K562 (cell line): Measurements from ENCODE around the gene ELSPBP1. TPM values are rescaled to one million over a fixed set of nuclear protein-coding genes. Genes with fewer than 3 reads are reported as not detected.

Experiments
- ATAC-seq: fragments of 200-7000 bp; cut with Tn5 transposase; 3 replicates; pipeline ENCODE4 v1.9.1; 2020; ENCODE audit warnings: moderate library complexity
- BruUV-seq: library from RNA; stranded (reverse); fragments of 400-500 nt; replicated peaks from 2 replicates; lab custom pipeline; 2021; lab: Mats Ljungman, UMichigan
- CTCF ChIA-PET: fragments of 300-600 bp; formaldehyde crosslinking; extraction: SDS; loops from one replicate; lab custom pipeline; 2021; ENCODE audit warnings: low intra/inter-chr PET ratio; lab: Yijun Ruan, JAX
- POLR2A ChIA-PET: fragments of 300-600, 350-650 bp; sonication (Branson Sonifier 250); formaldehyde crosslinking; extraction: SDS; loops from one replicate; lab custom pipeline; 2021; ENCODE audit warnings: antibody characterized with exemption, inconsistent platforms; lab: Yijun Ruan, JAX
- DNase-seq, 4 experiments: peaks; one replicate each; pipeline versions ENCODE4 v3.0.0 to v3.0.0-alpha.2; 2011 to 2018; ENCODE audit warnings: low spot score in 3 of 4, mixed read lengths in 3 of 4; ENCODE audit errors: extremely low read depth in 1 of 4
- FAIRE-seq: peaks from 2 replicates; lab custom pipeline; 2011; peaks lifted over from hg19 to GRCh38; lab: Jason Lieb, UNC
- H2AFZ ChIP-seq: 2 replicates; pipeline ENCODE4 v1.6.0; 2011; ENCODE audit warnings: low read depth, low read length, control low read depth, inconsistent platforms
- H3K27ac ChIP-seq: fragments of 200-600 bp; 3 replicates; pipeline ENCODE4 v1.8.0; 2011; ENCODE audit warnings: low read depth, mild to moderate bottlenecking, control low read depth, inconsistent platforms, low read length, moderate library complexity, mixed read lengths; ENCODE audit errors: extremely low read depth
- H3K27me3 ChIP-seq, 2 experiments: fragments of 300-600 bp in 1 of 2; 2 replicates in 1 of 2; 3 replicates in 1 of 2; pipeline versions ENCODE4 v1.6.0 to v1.8.0; 2011; ENCODE audit warnings: inconsistent platforms in 2 of 2, low read length in 2 of 2, mild to moderate bottlenecking in 1 of 2, mixed read lengths in 1 of 2, moderate library complexity in 1 of 2; ENCODE audit not compliant: control insufficient read depth in 2 of 2, insufficient read depth in 2 of 2
- H3K36me3 ChIP-seq: fragments of 300-600 bp; 3 replicates; pipeline ENCODE4 v1.8.0; 2011; ENCODE audit warnings: mild to moderate bottlenecking, low read length, inconsistent platforms; ENCODE audit not compliant: control insufficient read depth, insufficient read depth
- H3K4me1 ChIP-seq, 2 experiments: fragments of 200-600 bp in 1 of 2; replicated peaks in 1 of 2; 2 replicates in 1 of 2; 3 replicates in 1 of 2; pipeline versions ENCODE4 v1.5.1 to v1.8.0; 2011; ENCODE audit warnings: inconsistent platforms in 2 of 2, low read length in 2 of 2, mild to moderate bottlenecking in 1 of 2, mixed read lengths in 1 of 2, moderate library complexity in 1 of 2; ENCODE audit not compliant: control insufficient read depth in 2 of 2, insufficient read depth in 2 of 2
- H3K4me2 ChIP-seq: 2 replicates; pipeline ENCODE4 v1.6.1; 2011; ENCODE audit warnings: low read length, control low read depth, inconsistent platforms, mixed read lengths; ENCODE audit not compliant: insufficient read depth
- H3K4me3 ChIP-seq: fragments of 200-600 bp; sonication (generic), shearing (Covaris generic); 2 replicates; pipeline ENCODE4 v1.5.1; 2016; ENCODE audit warnings: control low read depth, inconsistent platforms
- H3K79me2 ChIP-seq: fragments of 200-600 bp; 3 replicates; pipeline ENCODE4 v1.8.0; 2011; ENCODE audit warnings: low read length, inconsistent platforms; ENCODE audit not compliant: control insufficient read depth, insufficient read depth
- H3K9ac ChIP-seq, 2 experiments: 2 replicates each; pipeline versions ENCODE4 v1.6.0 to v1.6.1; 2011; ENCODE audit warnings: low read depth in 2 of 2, low read length in 2 of 2, control low read depth in 1 of 2, inconsistent platforms in 1 of 2, mild to moderate bottlenecking in 1 of 2, mixed read lengths in 1 of 2; ENCODE audit not compliant: insufficient read depth in 1 of 2
- H3K9me1 ChIP-seq: one replicate; pipeline ENCODE4 v1.6.0; 2011; ENCODE audit warnings: inconsistent platforms, mild to moderate bottlenecking, low read length, moderate library complexity; ENCODE audit not compliant: control insufficient read depth, insufficient read depth
- H3K9me3 ChIP-seq: replicated peaks from 2 replicates; pipeline ENCODE4 v1.5.1; 2011; ENCODE audit warnings: low read depth, low read length, inconsistent platforms; ENCODE audit not compliant: control insufficient read depth, insufficient read depth
- H4K20me1 ChIP-seq: replicated peaks from 2 replicates; pipeline ENCODE4 v1.6.1; 2011; ENCODE audit warnings: low read length, inconsistent platforms, mixed read lengths; ENCODE audit not compliant: control insufficient read depth, insufficient read depth
- CBFA2T3 ChIP-seq: fragments of 450-650 bp; IDR thresholded peaks from 2 replicates; pipeline ENCODE4 v1.6.1; 2017
- CBFB ChIP-seq: sonication (generic); formaldehyde crosslinking; IDR thresholded peaks from 2 replicates; pipeline ENCODE4 v1.4.0; 2020; ENCODE audit warnings: mild to moderate bottlenecking, missing genetic modification reagents
- CCAR2 ChIP-seq: fragments of 200-400 bp; formaldehyde crosslinking; IDR thresholded peaks from 2 replicates; pipeline ENCODE4 v1.6.1; 2017; ENCODE audit warnings: mild to moderate bottlenecking, low read depth, low read length
- FOXA1 ChIP-seq: fragments of 450-650 bp; IDR thresholded peaks from 2 replicates; pipeline ENCODE4 v1.6.1; 2016; ENCODE audit warnings: mild to moderate bottlenecking, borderline replicate concordance
- GMEB1 ChIP-seq: fragments of 250-450 bp; sonication (Bioruptor Pico); IDR thresholded peaks from 2 replicates; pipeline ENCODE4 v1.4.0; 2020; ENCODE audit warnings: mild to moderate bottlenecking
- MYBL2 ChIP-seq, 2 experiments: fragments of 450-650 bp in 1 of 2; sonication (generic) in 1 of 2; formaldehyde crosslinking in 1 of 2; IDR thresholded peaks; 2 replicates each; pipeline versions ENCODE4 v1.6.1 to v1.8.1; 2017 to 2022; ENCODE audit warnings: borderline replicate concordance in 1 of 2, inconsistent platforms in 1 of 2, low read depth in 1 of 2, mild to moderate bottlenecking in 1 of 2, missing genetic modification reagents in 1 of 2, moderate library complexity in 1 of 2
- NCOA4 ChIP-seq: fragments of 450-650 bp; IDR thresholded peaks from 2 replicates; pipeline ENCODE4 v1.6.1; 2018; ENCODE audit warnings: mild to moderate bottlenecking; ENCODE audit not compliant: partially characterized antibody
- PRDM10 ChIP-seq: fragments of 450-650 bp; IDR thresholded peaks from 2 replicates; pipeline ENCODE4 v1.6.1; 2018; ENCODE audit not compliant: partially characterized antibody
- RBM22 ChIP-seq: fragments of 200-400 bp; formaldehyde crosslinking; IDR thresholded peaks from 2 replicates; pipeline ENCODE4 v1.6.1; 2018; ENCODE audit warnings: low read length, low read depth; ENCODE audit not compliant: poor library complexity, severe bottlenecking
- TBL1XR1 ChIP-seq, 2 experiments: IDR thresholded peaks; 2 replicates each; pipeline ENCODE4 v1.6.1; 2012; ENCODE audit warnings: improper control_type of control experiment in 2 of 2, low read length in 2 of 2, mild to moderate bottlenecking in 1 of 2
- TEAD4 ChIP-seq, 2 experiments: sonication (generic) in 1 of 2; formaldehyde crosslinking in 1 of 2; IDR thresholded peaks; 2 replicates each; pipeline versions ENCODE4 v1.6.1 to v1.8.0; 2012 to 2022; ENCODE audit warnings: borderline replicate concordance in 1 of 2, inconsistent platforms in 1 of 2, low read length in 1 of 2, mild to moderate bottlenecking in 1 of 2, missing genetic modification reagents in 1 of 2
- ZBTB7A ChIP-seq: IDR thresholded peaks from 2 replicates; pipeline ENCODE4 v1.6.1; 2011; ENCODE audit warnings: low read depth, mild to moderate bottlenecking, low read length, moderate library complexity, borderline replicate concordance; ENCODE audit not compliant: control insufficient read depth
- ZHX1 ChIP-seq: fragments of 150-350 bp; conservative IDR thresholded peaks from 2 replicates; pipeline ENCODE4 v1.6.1; 2014; ENCODE audit warnings: low read length
- ZNF239 ChIP-seq: fragments of 250-450 bp; sonication (Bioruptor Pico); IDR thresholded peaks from 2 replicates; pipeline ENCODE4 v1.4.0; 2020; ENCODE audit warnings: mild to moderate bottlenecking
- WGBS: fragments of 100-300 bp; shearing (Covaris generic); methylation state at CpG from one replicate; pipeline ENCODE4 v1.1.6; 2016; ENCODE audit warnings: low coverage, mixed read lengths; ENCODE audit not compliant: insufficient coverage; ENCODE audit errors: missing lambda C conversion rate; 5-methylcytosine and 5-hydroxymethylcytosine counted together
- in situ Hi-C: fragments of 300-500 bp; cut with MboI; formaldehyde crosslinking; loops from 4 replicates; pipeline ENCODE4 v1.15.0; 2018; ENCODE audit warnings: inconsistent platforms, mixed read lengths
- intact Hi-C: fragments of 100-400 bp; cut with micrococcal nuclease; formaldehyde crosslinking; loops from 2 replicates; pipeline ENCODE4 v1.14.2; 2022
- polyA plus RNA-seq, 8 experiments: library from polyadenylated mRNA; depleted of rRNA in 4 of 8; stranded (reverse) in 5 of 8; unstranded in 3 of 8; fragments of >200 nt; fragmentation: Nextera tagmentation in 2 of 8; fragmentation: Illumina TruSeq in 1 of 8; extraction: Ambion mirVana in 2 of 8; extraction: Trizol in 1 of 8; gene quantifications; 2 replicates each; pipeline versions ENCODE4 v1.2.1 to v1.2.3, GENCODE V29; 2011 to 2014; ENCODE audit warnings: inconsistent platforms in 1 of 8, missing spikeins in 1 of 8
- total RNA-seq, 7 experiments: library from RNA; depleted of rRNA in 6 of 7; stranded (reverse); fragments of >200 nt in 6 of 7; fragmentation: Illumina TruSeq in 2 of 7; extraction: Trizol in 2 of 7; gene quantifications; 2 replicates each; pipeline versions ENCODE4 v1.2.1 to v1.2.3, GENCODE V29; 2011 to 2021; ENCODE audit warnings: low replicate concordance in 1 of 7

ELSPBP1 gene
- total and polyA plus RNA-seq, 9 of the 15 experiments (the other 6 are each of a cell fraction or from before 2014, with no cell fraction given) = not detected

- FAIRE-seq = no peak
- in situ Hi-C loops = no loop called here
- POLR2A ChIA-PET = no interaction called here
- TF ChIP-seq PRDM10 = no peak
- no peak for TF ChIP-seq RBM22
- no peak for TF ChIP-seq TBL1XR1 (IDR thresholded peaks at IDR 0.05; ENCODE audit: low read length in 2 of 2)
- TF ChIP-seq TEAD4 (IDR thresholded peaks at IDR 0.05; ENCODE audit: low read length) = no peak
- no peak for TF ChIP-seq TEAD4 (CRISPR knock-in tag; IDR thresholded peaks at IDR 0.05; ENCODE audit: borderline replicate concordance)
- TF ChIP-seq MYBL2 (IDR thresholded peaks at IDR 0.05; ENCODE audit: low read depth) = no peak
- TF ChIP-seq MYBL2 (CRISPR knock-in tag; IDR thresholded peaks at IDR 0.05; ENCODE audit: borderline replicate concordance) = no peak
- TF ChIP-seq ZHX1 = no peak
- no peak for TF ChIP-seq ZBTB7A
- TF ChIP-seq CBFA2T3 = no peak
- no peak for TF ChIP-seq FOXA1
- no peak for TF ChIP-seq GMEB1
- no peak for TF ChIP-seq CCAR2
- no peak for TF ChIP-seq CBFB (CRISPR knock-in tag)
- TF ChIP-seq NCOA4 = no peak
- no peak for TF ChIP-seq ZNF239 (CRISPR knock-in tag)
Observed at GRCh38 chr19:48030073-48030472, 35.6 kb downstream of the ELSPBP1 start.

More at GRCh38 chr19:48030073-48030472, 35.6 kb downstream of the ELSPBP1 start:
- Histone ChIP-seq H3K4me1 (no peaks in the 10 kb centered on the region), H3K4me3 (no peak overlapping the region), H3K9me3 (no peaks in the 10 kb centered on the region), H3K4me2 (no peak overlapping the region), H3K79me2 (no peaks in the 10 kb centered on the region), H3K36me3 (no peaks in the 10 kb centered on the region), H3K9me1 (no peaks in the 10 kb centered on the region), H2AFZ (no peak overlapping the region), H3K9ac (no peak overlapping the region), H3K27me3 (peaks cover 6 to 25% of the 10 kb centered on the region in 2 experiments; a peak in 4 of 5 replicates), H4K20me1 (no peaks in the 10 kb centered on the region), H3K27ac (no peak overlapping the region)
- ATAC-seq (no peak), DNase-seq (no peak)
- under 1% methylated on average over 10 of the region's 10 CpGs for WGBS
- CTCF ChIA-PET = no interaction called here
- intact Hi-C loops = no loop called here
- BruUV-seq = no TSS peak
